Neural progenitor cell (in vitro differentiated cells): ENCODE data around the gene NPC1.

Experiments
- CTCF ChIP-seq: fragments of 200-600 bp; sonication (generic); IDR thresholded peaks from 2 replicates; pipeline ENCODE4 v1.5.1; 2017; ENCODE audit warnings: antibody characterized with exemption, mild to moderate bottlenecking
- EZH2 ChIP-seq: fragments of 200-600 bp; sonication (generic); IDR thresholded peaks from 2 replicates; pipeline ENCODE4 v1.6.1; 2017; ENCODE audit warnings: antibody characterized with exemption, mild to moderate bottlenecking, moderate library complexity

- TF ChIP-seq CTCF (peak; percentile 94), EZH2 (no peak)
Measured at GRCh38 chr18:23515911-23516546, 70.3 kb downstream of the NPC1 start.
